Nephron progenitor cell (in vitro differentiated cells): ENCODE results near the gene ADGRG1.
"Not testable (repeated sequence)": the region's sequence is repeated elsewhere in the genome, so short reads cannot be mapped to it uniquely, and the experiment has no call there.

Experiments used
- DNase-seq: peaks from one replicate; pipeline ENCODE4 v3.0.0; 2021
- H3K27ac Mint-ChIP-seq: 2 replicates; pipeline ENCODE4 v1.8.0; 2021; ENCODE audit warnings: mild to moderate bottlenecking, moderate library complexity, mixed read lengths
- H3K27me3 Mint-ChIP-seq: 2 replicates; pipeline ENCODE4 v1.8.0; 2021; ENCODE audit warnings: mild to moderate bottlenecking, low read depth, mixed read lengths; ENCODE audit not compliant: poor library complexity
- H3K36me3 Mint-ChIP-seq: 2 replicates; pipeline ENCODE4 v1.8.0; 2021; ENCODE audit warnings: low read depth, mixed read lengths
- H3K4me1 Mint-ChIP-seq: 2 replicates; pipeline ENCODE4 v1.8.0; 2021; ENCODE audit warnings: mixed read lengths
- H3K4me3 Mint-ChIP-seq: 2 replicates; pipeline ENCODE4 v1.8.0; 2021; ENCODE audit warnings: mild to moderate bottlenecking, moderate library complexity, mixed read lengths
- H3K9me3 Mint-ChIP-seq: 2 replicates; pipeline ENCODE4 v1.8.0; 2021; ENCODE audit warnings: mild to moderate bottlenecking, moderate library complexity, mixed read lengths
- TF ChIP-seq, protein P1 (sequence below): fragments of 200-600 bp; sonication (generic); IDR thresholded peaks from 2 replicates; pipeline ENCODE4 v1.5.0; 2021; ENCODE audit warnings: antibody characterized with exemption

ADGRG1 gene

DNA sequence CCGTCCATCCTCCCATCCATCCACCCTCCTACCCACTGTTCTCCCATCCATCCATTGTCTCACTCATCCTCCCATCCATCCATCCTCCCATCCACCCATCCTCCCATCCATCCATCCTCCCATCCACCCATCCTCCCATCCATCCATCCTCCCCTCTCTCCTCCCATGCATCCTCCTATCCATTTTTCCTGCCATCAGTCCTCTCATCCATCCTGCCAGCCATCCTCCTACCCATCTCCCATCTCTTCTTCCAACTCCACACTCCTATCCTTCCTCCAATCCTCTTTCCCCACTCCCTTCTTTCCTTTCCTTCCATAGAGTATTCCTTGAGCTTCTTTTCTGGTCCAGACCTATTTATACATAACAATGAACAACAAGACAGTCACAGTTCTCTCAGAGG is 78.3 kb downstream of the ADGRG1 start:
- Mint-ChIP-seq H3K27me3 (peaks cover 34% of the 10 kb centered on the region), H3K9me3 (no peaks in the 10 kb centered on the region), H3K36me3 (no peaks in the 10 kb centered on the region), H3K4me3 (no peak overlapping the region), H3K4me1 (peaks cover 15% of the 10 kb centered on the region), H3K27ac (no peak overlapping the region)
- TF ChIP-seq, protein P1, sequence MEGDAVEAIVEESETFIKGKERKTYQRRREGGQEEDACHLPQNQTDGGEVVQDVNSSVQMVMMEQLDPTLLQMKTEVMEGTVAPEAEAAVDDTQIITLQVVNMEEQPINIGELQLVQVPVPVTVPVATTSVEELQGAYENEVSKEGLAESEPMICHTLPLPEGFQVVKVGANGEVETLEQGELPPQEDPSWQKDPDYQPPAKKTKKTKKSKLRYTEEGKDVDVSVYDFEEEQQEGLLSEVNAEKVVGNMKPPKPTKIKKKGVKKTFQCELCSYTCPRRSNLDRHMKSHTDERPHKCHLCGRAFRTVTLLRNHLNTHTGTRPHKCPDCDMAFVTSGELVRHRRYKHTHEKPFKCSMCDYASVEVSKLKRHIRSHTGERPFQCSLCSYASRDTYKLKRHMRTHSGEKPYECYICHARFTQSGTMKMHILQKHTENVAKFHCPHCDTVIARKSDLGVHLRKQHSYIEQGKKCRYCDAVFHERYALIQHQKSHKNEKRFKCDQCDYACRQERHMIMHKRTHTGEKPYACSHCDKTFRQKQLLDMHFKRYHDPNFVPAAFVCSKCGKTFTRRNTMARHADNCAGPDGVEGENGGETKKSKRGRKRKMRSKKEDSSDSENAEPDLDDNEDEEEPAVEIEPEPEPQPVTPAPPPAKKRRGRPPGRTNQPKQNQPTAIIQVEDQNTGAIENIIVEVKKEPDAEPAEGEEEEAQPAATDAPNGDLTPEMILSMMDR: no peak
- DNase-seq: no peak

DNA sequence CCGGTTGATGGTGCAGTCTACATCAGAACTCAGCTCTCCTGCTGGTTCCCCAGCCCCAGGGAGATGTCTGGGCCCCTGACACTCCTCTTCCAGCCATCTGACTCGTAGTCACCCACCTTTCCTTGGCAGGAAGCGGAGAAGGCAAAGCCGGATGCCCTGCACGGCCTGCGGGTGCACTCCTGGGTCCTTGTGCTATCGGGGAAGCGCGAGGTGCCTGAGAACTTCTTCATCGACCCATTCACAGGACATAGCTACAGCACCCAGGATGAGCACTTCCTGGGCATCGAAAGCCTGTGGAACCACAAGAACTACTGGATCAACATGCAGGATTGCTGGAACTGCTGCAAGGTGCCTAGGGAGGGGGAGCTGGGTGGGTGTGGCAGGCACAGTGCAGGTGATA is 78.9 kb downstream of the ADGRG1 start:
- Mint-ChIP-seq H3K27ac (no peak overlapping the region), H3K4me1 (peaks cover 8% of the 10 kb centered on the region), H3K9me3 (no peaks in the 10 kb centered on the region), H3K36me3 (no peaks in the 10 kb centered on the region), H3K4me3 (no peak overlapping the region), H3K27me3 (peaks cover 36% of the 10 kb centered on the region)
- no peak for DNase-seq
- TF ChIP-seq, protein P1: no peak

DNA sequence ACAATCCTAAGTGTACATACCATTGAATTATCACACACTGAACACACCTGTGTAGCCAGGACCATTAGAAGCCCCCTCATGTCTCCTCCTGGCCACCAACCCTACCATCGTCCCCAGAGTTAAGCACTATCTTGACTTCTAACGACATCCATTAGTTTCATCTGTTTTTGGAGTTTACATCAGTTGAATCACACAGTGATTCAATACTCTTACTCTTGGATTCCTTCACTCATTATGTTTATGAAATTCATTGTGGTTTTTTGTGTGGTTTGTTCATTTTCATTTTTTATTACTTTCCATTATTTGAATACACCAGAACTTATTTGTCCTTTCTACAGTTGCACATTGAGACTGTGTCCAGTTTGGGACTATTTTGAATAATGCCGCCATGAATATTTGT is 79.7 kb downstream of the ADGRG1 start:
- Mint-ChIP-seq H3K4me1 (peaks cover 7% of the 10 kb centered on the region), H3K9me3 (no peaks in the 10 kb centered on the region), H3K36me3 (no peaks in the 10 kb centered on the region), H3K4me3 (no peak overlapping the region), H3K27me3 (peaks cover 43% of the 10 kb centered on the region), H3K27ac (no peak overlapping the region)
- DNase-seq: no peak
- TF ChIP-seq, protein P1: no peak

GRCh38 chr16:57709663-57710062 is 81.2 kb downstream of the ADGRG1 start:
- TF ChIP-seq, protein P1: no peak
- no peaks in the 10 kb centered on the region for H3K36me3 Mint-ChIP-seq
- DNase-seq: no peak
- H3K4me1 Mint-ChIP-seq: no peaks in the 10 kb centered on the region
- H3K27ac Mint-ChIP-seq: no peak overlapping the region
- no peaks in the 10 kb centered on the region for H3K9me3 Mint-ChIP-seq
- no peak overlapping the region for H3K4me3 Mint-ChIP-seq
- H3K27me3 Mint-ChIP-seq: peaks cover 43% of the 10 kb centered on the region

DNA sequence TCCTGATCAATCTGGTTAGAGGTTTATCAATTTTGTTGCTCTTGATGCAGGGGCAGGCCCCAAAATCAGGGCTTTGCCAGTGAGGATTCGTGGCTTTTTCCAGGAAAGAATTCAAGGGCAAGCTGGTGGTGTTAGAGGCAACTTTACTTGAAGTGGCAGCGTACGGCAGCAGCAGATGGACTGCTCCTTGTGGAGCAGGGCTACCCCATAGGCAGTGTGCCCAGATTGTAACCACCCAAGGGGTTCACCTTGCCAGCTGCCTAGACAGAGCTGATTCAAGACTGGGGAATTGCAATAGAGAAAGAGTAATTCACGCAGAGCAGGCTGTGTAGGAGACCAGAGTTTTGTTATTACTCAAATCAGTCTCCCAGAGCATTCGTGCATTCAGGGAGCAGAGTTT is 82.9 kb downstream of the ADGRG1 start:
- peaks cover 40% of the 10 kb centered on the region for H3K27me3 Mint-ChIP-seq
- H3K27ac Mint-ChIP-seq: no peak overlapping the region
- H3K4me1 Mint-ChIP-seq: no peaks in the 10 kb centered on the region

DNA sequence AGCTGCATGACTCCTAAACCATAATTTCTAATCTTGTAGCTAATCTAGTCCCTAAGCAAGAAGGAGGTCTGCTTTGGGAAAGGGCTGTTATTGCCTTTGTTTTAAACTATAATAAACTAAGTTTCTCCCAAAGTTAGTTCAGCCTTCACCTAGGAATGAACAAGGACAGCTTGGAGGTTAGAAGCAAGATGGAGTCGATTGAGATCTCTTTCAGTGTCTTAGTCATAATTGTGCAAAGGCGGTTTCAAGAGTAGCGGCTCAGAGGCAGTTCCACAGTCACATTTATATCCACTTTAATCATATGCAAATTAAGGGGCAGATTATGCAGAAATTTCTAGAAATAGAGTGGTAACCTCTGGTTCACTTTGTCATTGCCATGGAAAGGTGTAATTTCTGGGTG is 83.6 kb downstream of the ADGRG1 start:
- Mint-ChIP-seq H3K9me3 (no peaks in the 10 kb centered on the region), H3K27me3 (peaks cover 37% of the 10 kb centered on the region), H3K4me3 (no peak overlapping the region), H3K4me1 (no peaks in the 10 kb centered on the region), H3K27ac (no peak overlapping the region), H3K36me3 (no peaks in the 10 kb centered on the region)
- TF ChIP-seq, protein P1: no peak
- DNase-seq: no peak

More for the DNA sequence above, 82.9 kb downstream of the ADGRG1 start:
- no peak for DNase-seq
- no peak overlapping the region for H3K4me3 Mint-ChIP-seq
- H3K36me3 Mint-ChIP-seq: no peaks in the 10 kb centered on the region
- no peaks in the 10 kb centered on the region for H3K9me3 Mint-ChIP-seq
- TF ChIP-seq, protein P1: no peak

GRCh38 chr16:57712569-57712968 is 84.1 kb downstream of the ADGRG1 start:
- not testable (repeated sequence) for H3K4me3 Mint-ChIP-seq, DNase-seq, H3K4me1 Mint-ChIP-seq, H3K9me3 Mint-ChIP-seq, H3K36me3 Mint-ChIP-seq
- Mint-ChIP-seq H3K27me3 (peaks cover 37% of the 10 kb centered on the region), H3K27ac (peak overlapping the region; percentile 30)
